Measurements from ENCODE around the gene CALCOCO2.
A peak's percentile ranks its signal among the peaks of the same experiment; 100 is the strongest.
"Not testable (repeated sequence)": the region's sequence is repeated elsewhere in the genome, so short reads cannot be mapped to it uniquely, and the experiment has no call there.

CALCOCO2 gene, protein sequence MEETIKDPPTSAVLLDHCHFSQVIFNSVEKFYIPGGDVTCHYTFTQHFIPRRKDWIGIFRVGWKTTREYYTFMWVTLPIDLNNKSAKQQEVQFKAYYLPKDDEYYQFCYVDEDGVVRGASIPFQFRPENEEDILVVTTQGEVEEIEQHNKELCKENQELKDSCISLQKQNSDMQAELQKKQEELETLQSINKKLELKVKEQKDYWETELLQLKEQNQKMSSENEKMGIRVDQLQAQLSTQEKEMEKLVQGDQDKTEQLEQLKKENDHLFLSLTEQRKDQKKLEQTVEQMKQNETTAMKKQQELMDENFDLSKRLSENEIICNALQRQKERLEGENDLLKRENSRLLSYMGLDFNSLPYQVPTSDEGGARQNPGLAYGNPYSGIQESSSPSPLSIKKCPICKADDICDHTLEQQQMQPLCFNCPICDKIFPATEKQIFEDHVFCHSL

GRCh38 chr17:48830840-48831548 is at the start of gene CALCOCO2:
CALCOCO2 (plus strand) TSS chr17:48831035; CDS start chr17:48841708, 10,673 bp downstream.
- DNase-seq (ENCODE audit: insufficient read length, low spot score) (peak; percentile 98), FAIRE-seq (peak; percentile 97)

DNA sequence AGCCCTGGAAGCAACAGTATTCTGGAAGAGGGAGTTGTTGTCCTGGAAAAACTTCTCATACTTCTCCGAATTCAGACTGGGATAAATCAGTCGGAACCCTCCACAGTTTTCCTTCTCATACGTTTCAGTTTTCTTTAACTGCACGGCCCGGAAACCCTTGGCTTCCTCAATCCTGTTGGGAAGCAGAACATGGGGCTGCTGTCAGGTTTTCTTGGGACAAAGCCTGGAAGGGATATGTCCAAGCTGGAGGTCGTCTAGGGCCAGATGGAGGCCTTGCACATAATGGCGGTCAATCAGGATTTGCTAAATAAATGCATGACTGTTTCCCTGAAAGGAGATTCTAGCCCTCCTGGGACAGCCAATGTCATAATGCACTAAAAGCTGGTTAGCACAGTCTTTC is 43.0 kb upstream of the CALCOCO2 start:
- FAIRE-seq (no peak), DNase-seq (ENCODE audit: insufficient read length, low spot score) (no peak)

DNA sequence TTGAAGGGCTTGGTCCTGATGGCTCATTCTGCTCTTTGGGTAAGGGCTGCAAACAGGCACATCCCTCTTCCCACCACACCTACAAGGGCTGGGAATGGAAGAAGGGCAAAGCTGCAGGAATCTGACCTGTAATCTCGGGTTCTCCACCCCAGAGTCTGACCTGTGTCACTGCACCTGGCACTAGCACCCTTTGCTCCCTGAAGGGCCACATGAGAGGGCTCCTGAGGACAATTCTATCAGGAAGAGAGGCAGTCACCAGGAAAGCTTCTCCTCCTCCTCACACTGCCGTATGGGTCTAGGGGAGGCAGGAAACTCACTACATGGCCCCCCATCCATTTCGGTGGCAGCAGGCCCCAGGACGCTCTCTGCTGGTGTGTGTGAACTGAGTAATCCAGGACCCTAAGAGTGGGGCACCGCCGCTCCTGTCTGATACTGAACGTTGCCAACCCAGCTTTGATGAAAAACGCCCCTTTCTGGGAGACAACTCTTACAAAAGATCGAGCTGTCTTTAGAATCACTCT is 40.2 kb upstream of the CALCOCO2 start:
- DNase-seq (ENCODE audit: insufficient read length, low spot score) = no peak
- FAIRE-seq = peak; percentile 16

DNA sequence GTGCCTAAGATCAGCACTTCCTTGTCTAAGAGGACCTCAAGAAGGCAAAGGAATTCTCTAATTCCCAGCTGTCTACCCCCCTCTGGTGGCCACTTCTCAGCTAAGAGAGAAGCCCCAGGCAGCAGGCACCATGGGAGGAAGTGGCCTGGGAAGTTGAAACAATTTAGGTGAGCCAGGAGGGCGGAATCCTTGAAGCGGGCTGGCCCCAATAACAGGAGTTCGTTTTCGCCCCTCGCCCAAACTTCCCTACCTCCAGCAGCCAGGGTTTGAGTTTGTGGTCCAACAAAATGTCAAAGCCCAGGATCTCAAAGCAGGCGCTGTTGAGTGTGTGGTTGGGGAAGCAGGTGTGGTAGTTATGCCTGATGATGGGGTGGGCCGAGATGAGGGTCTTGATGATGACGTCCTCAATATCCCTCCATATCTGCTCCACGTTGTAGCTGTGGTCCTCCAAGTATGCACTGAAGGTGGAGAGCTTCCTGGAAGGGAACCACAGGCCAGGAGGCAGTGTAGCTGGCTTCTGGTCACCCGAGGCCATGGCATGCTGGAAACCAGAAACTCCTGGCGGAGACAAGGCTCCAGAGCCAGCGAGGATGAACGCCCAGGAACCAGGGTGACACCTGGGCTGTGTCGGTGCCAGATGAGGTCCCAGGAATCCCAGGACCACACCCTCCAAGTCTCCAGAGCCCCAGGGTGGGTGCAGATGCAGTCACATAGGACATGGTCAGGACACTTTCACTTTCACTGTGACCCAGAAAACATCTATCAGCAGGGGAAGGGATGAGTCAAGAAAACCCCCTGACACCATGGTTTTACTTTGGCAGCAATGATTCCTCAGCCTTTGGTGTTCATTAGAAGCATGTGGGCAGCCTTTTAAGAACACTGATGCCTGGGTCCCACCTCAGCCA is 39.5 kb upstream of the CALCOCO2 start:
- DNase-seq (ENCODE audit: insufficient read length, low spot score) (peak; percentile 93), FAIRE-seq (peak; percentile 94)

DNA sequence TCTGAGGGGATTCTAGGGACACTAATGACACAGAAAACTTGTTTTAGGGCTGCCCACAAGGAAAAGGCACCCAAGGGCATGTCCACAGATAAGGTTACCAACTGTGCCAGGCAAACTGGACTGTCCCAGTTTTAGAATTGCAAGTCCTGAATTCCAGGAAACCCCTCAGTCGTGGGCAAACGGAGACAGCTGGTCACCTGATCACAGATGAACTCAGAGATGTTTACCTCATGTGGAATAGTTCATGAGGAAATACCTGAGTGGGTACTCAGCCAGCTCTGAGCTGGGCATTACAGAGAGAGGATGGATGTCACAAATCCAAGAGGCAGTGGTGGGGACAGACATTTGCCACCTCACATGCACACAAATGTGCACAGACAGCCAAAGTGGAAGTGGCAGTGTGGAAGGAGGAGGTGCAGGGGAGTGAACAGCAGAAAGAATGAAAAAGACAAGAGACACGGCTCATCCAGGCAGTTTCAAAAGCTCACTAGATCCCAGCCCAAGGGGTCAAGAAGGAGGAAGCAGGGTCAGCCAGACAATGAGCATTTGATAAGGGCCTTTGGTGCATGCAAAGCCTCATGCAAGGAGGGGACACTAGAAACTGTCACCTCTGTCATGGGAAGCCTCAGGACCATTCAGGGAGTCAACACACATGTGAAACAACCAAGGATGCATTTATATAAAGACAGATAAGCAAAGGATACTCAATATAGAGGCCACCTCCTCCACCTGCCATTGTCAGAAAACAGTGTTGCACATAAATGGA is 38.6 kb upstream of the CALCOCO2 start:
- peak; percentile 86 for FAIRE-seq
- no peak for DNase-seq (ENCODE audit: insufficient read length, low spot score)

- peak; percentile 70 for FAIRE-seq
- peak; percentile 71 for DNase-seq (ENCODE audit: insufficient read length, low spot score)
Observed at GRCh38 chr17:48795444-48796162, 35.2 kb upstream of the CALCOCO2 start.

GRCh38 chr17:48796163-48796522 is 34.7 kb upstream of the CALCOCO2 start:
- FAIRE-seq; DNase-seq (ENCODE audit: insufficient read length, low spot score): not testable (repeated sequence)

- FAIRE-seq (no peak), DNase-seq (ENCODE audit: insufficient read length, low spot score) (no peak)
Observed at GRCh38 chr17:48799069-48799723, 31.6 kb upstream of the CALCOCO2 start.

- FAIRE-seq = peak; percentile 85
- DNase-seq (ENCODE audit: insufficient read length, low spot score) = no peak
Observed at GRCh38 chr17:48800626-48801217, 30.1 kb upstream of the CALCOCO2 start.

- DNase-seq (ENCODE audit: insufficient read length, low spot score) = peak; percentile 94
- peak; percentile 46 for FAIRE-seq
Observed at GRCh38 chr17:48804936-48805411, 25.9 kb upstream of the CALCOCO2 start.

GRCh38 chr17:48809182-48809581 is 21.7 kb upstream of the CALCOCO2 start:
- DNase-seq (ENCODE audit: insufficient read length, low spot score) = no peak
- FAIRE-seq = no peak

DNA sequence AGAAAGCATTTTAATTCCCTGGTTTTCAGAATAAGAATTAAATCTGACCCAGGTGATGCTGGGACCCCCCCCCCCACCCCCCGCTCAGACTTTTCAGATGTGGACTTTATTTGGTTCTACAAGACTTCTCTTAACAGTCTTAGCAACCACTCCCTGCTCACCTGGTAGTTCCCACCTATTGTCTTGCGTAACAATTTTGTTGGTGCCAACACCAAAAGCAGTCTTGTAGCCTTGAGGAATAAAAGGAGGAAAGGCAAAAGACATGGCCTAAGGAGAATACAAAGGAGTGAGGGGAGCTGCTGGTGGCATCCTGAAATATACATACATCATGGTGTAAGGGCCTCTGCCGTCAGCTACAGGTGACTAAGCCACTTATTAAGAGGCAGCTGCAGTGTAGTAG is 18.8 kb upstream of the CALCOCO2 start:
- no peak for FAIRE-seq

GRCh38 chr17:48814504-48814903 is 16.3 kb upstream of the CALCOCO2 start:
- FAIRE-seq = peak; percentile 40
- DNase-seq (ENCODE audit: insufficient read length, low spot score) = peak; percentile 89

More for the DNA sequence above, 18.8 kb upstream of the CALCOCO2 start:
- no peak for DNase-seq (ENCODE audit: insufficient read length, low spot score)

- FAIRE-seq (no peak), DNase-seq (ENCODE audit: insufficient read length, low spot score) (no peak)
Observed at GRCh38 chr17:48815311-48815710, 15.5 kb upstream of the CALCOCO2 start.

- DNase-seq (ENCODE audit: insufficient read length, low spot score) (no peak), FAIRE-seq (peak; percentile 20)
Observed at GRCh38 chr17:48816438-48816773, 14.4 kb upstream of the CALCOCO2 start.

DNA sequence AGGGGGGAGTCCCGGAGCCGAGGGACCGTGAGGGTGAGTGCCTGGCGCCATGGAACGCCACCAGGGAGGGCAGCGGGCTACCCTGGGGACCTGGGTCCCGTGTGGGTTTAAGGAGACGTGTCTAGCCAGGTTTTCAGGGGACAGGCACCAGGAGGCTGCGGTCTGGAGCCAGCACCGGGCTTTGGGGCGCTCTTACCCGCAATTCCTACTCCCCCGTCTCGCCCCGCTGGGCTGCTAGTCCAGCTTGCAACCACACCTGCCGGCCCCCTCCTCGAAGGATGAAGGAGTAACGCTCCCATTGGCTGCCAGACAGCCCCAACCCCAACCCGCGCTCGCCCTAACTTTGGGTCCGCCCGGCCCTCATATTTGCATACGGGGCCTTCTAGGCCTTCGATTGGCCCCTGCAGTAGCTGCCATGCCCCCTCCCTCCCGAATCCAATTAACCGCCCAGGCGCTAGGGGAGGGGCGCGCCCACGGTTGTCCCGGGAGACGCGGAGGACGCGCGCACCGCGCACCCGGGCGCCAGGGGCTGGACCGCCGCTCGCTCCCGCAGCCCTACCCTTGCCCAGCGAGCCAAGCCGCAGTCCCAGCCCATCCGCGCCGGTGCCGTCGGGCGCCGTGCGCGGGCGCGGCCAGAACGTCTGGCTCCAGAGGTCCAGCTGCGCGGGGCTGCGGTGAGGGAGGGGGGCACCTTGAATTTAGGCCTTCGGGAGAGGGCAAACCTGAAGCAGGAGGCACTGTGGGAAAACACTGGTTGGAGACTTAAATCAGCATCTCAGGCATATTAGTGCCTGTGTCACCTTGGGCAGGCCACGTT is 13.9 kb upstream of the CALCOCO2 start, which contains the start of gene TTLL6:
Gene TTLL6, minus strand, starts transcription at position 456 of the 817 bp plus-strand sequence. Its CDS starts 157 bp downstream, at position 299.
- peak; percentile 97 for DNase-seq (ENCODE audit: insufficient read length, low spot score)
- FAIRE-seq = peak; percentile 96

DNA sequence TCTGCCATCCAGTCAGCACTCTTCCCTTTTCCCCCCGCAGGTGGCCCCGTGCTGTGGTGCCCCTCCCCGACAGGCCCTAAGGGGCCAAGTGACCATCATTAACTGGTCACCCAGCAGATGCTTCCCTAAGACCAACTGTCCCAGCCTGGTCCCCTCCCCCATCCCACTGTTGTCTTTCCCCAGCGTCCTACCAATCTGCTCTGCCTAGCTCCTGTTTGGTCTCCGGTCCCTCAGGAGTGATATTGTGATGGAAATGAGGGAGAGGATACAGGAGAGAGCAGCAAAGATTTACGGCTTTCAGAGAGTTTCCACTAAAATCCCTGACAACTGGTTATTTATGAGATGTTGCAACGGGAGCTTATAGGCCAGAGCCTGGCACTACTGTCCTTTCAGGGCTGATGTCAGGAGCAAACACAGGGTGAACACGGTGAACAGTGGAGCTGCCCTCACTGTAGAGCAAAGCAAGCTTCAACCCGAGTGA is 12.4 kb upstream of the CALCOCO2 start:
- FAIRE-seq (no peak), DNase-seq (ENCODE audit: insufficient read length, low spot score) (no peak)
